H1 (cell line): Measurements from ENCODE around the gene DDX47. TPM values are rescaled to one million over a fixed set of nuclear protein-coding genes. Genes with fewer than 3 reads are reported as not detected.

Experiments
- CTCF ChIA-PET: fragments of 300-600 bp; sonication (Branson Sonifier 250); formaldehyde crosslinking; loops from one replicate; lab custom pipeline; 2021; ENCODE audit not compliant: partially characterized antibody; lab: Charles Lee
- POLR2A ChIA-PET: fragments of 300-600 bp; sonication (Branson Sonifier 250); formaldehyde crosslinking; loops from one replicate; lab custom pipeline; 2021; ENCODE audit warnings: inconsistent platforms; ENCODE audit not compliant: partially characterized antibody; lab: Charles Lee
- DNase-seq, 2 experiments: peaks; one replicate each; pipeline versions ENCODE4 v3.0.0 to v3.0.0-alpha.2; 2010 to 2022; ENCODE audit warnings: low spot score in 2 of 2, low read depth in 1 of 2, mixed read lengths in 1 of 2
- FAIRE-seq: peaks from 2 replicates; lab custom pipeline; 2011; peaks lifted over from hg19 to GRCh38; lab: Jason Lieb, UNC
- H2AFZ ChIP-seq: 2 replicates; pipeline ENCODE4 v1.8.1; 2012; ENCODE audit warnings: low read length, inconsistent platforms
- H2AK5ac ChIP-seq: 2 replicates; pipeline ENCODE4 v1.6.1; 2013; ENCODE audit warnings: low read depth, low read length
- H2BK120ac ChIP-seq: replicated peaks from 2 replicates; pipeline ENCODE3; 2013; ENCODE audit warnings: low read depth, low read length, inconsistent platforms
- H2BK12ac ChIP-seq: 2 replicates; pipeline ENCODE4 v1.6.1; 2013; ENCODE audit warnings: low read depth, low read length
- H2BK15ac ChIP-seq: 2 replicates; pipeline ENCODE4 v1.6.1; 2013; ENCODE audit warnings: low read length
- H2BK20ac ChIP-seq: 2 replicates; pipeline ENCODE4 v1.6.1; 2013; ENCODE audit warnings: low read length
- H2BK5ac ChIP-seq: 2 replicates; pipeline ENCODE4 v1.6.1; 2013; ENCODE audit warnings: low read depth, low read length
- H3K14ac ChIP-seq: 2 replicates; pipeline ENCODE4 v1.6.1; 2013; ENCODE audit warnings: inconsistent platforms; ENCODE audit not compliant: insufficient read length
- H3K18ac ChIP-seq: 2 replicates; pipeline ENCODE4 v1.6.1; 2013; ENCODE audit warnings: low read length; ENCODE audit errors: extremely low read depth
- H3K23ac ChIP-seq: 2 replicates; pipeline ENCODE4 v1.6.1; 2013; ENCODE audit warnings: inconsistent platforms; ENCODE audit not compliant: insufficient read length
- H3K23me2 ChIP-seq: 2 replicates; pipeline ENCODE4 v1.6.1; 2013; ENCODE audit warnings: low read depth, low read length
- H3K27ac ChIP-seq: 2 replicates; pipeline ENCODE4 v1.6.1; 2011; ENCODE audit warnings: low read depth, low read length, inconsistent platforms
- H3K27me3 ChIP-seq, 4 experiments: replicated peaks in 1 of 4; 1 replicate in 1 of 4; 2 replicates in 3 of 4; pipeline versions ENCODE4 v1.6.1 to v1.8.1; 2011 to 2013; ENCODE audit warnings: low read length in 3 of 4, mild to moderate bottlenecking in 3 of 4, inconsistent platforms in 2 of 4, mixed read lengths in 2 of 4, moderate library complexity in 1 of 4; ENCODE audit not compliant: control insufficient read depth in 3 of 4, insufficient read depth in 3 of 4; ENCODE audit errors: extremely low read depth in 1 of 4
- H3K36me3 ChIP-seq, 4 experiments: 2 replicates each; pipeline versions ENCODE4 v1.6.1 to v1.8.1; 2011 to 2013; ENCODE audit warnings: mild to moderate bottlenecking in 4 of 4, low read length in 3 of 4, moderate library complexity in 2 of 4, control low read depth in 1 of 4, inconsistent platforms in 1 of 4; ENCODE audit not compliant: insufficient read depth in 4 of 4, control insufficient read depth in 2 of 4
- H3K4ac ChIP-seq: replicated peaks from 2 replicates; pipeline ENCODE3; 2013; ENCODE audit warnings: low read length, low read depth, mixed read lengths, inconsistent platforms; ENCODE audit not compliant: insufficient read length
- H3K4me1 ChIP-seq, 4 experiments: replicated peaks in 1 of 4; 1 replicate in 1 of 4; 2 replicates in 3 of 4; pipeline versions ENCODE4 v1.6.1 to v1.8.1; 2011 to 2013; ENCODE audit warnings: low read length in 3 of 4, inconsistent platforms in 2 of 4, mixed read lengths in 1 of 4; ENCODE audit not compliant: insufficient read depth in 4 of 4, control insufficient read depth in 3 of 4
- H3K4me2 ChIP-seq, 2 experiments: 2 replicates each; pipeline versions ENCODE4 v1.6.1 to v1.8.1; 2011 to 2013; ENCODE audit warnings: low read depth in 2 of 2, low read length in 2 of 2, control low read depth in 1 of 2, inconsistent platforms in 1 of 2, mild to moderate bottlenecking in 1 of 2; ENCODE audit not compliant: insufficient read depth in 1 of 2
- H3K4me3 ChIP-seq, 4 experiments: fragments of 200-600, 300-600 bp in 1 of 4; sonication (generic), shearing (Covaris generic), sonication (Bioruptor Twin) in 1 of 4; 2 replicates each; pipeline versions ENCODE4 v1.5.1 to v1.8.1; 2011 to 2016; ENCODE audit warnings: low read length in 4 of 4, low read depth in 3 of 4, control low read depth in 2 of 4, inconsistent platforms in 2 of 4, mild to moderate bottlenecking in 2 of 4, mixed read lengths in 1 of 4, moderate library complexity in 1 of 4; ENCODE audit not compliant: insufficient read depth in 2 of 4; ENCODE audit errors: extremely low read depth in 1 of 4
- H3K56ac ChIP-seq: replicated peaks from 2 replicates; pipeline ENCODE3; 2013; ENCODE audit warnings: low read depth, mild to moderate bottlenecking, mixed read lengths, low read length, inconsistent platforms; ENCODE audit not compliant: insufficient read length
- H3K79me1 ChIP-seq: 2 replicates; pipeline ENCODE4 v1.6.1; 2013; ENCODE audit warnings: low read depth, low read length, control low read depth
- H3K79me2 ChIP-seq, 2 experiments: 2 replicates each; pipeline versions ENCODE4 v1.6.1 to v1.8.1; 2012 to 2013; ENCODE audit warnings: low read length in 2 of 2, mild to moderate bottlenecking in 2 of 2, inconsistent platforms in 1 of 2; ENCODE audit not compliant: insufficient read depth in 2 of 2, control insufficient read depth in 1 of 2
- H3K9ac ChIP-seq, 4 experiments: replicated peaks in 1 of 4; 1 replicate in 1 of 4; 2 replicates in 3 of 4; pipeline versions ENCODE4 v1.6.1 to v1.8.1; 2011 to 2013; ENCODE audit warnings: low read depth in 3 of 4, low read length in 3 of 4, control low read depth in 2 of 4, mild to moderate bottlenecking in 2 of 4, moderate library complexity in 2 of 4, inconsistent platforms in 1 of 4; ENCODE audit errors: extremely low read depth in 1 of 4
- H3K9me3 ChIP-seq, 2 experiments: 2 replicates each; pipeline versions ENCODE4 v1.6.1 to v1.8.1; 2012 to 2013; ENCODE audit warnings: mild to moderate bottlenecking in 2 of 2, moderate library complexity in 2 of 2, control low read depth in 1 of 2, inconsistent platforms in 1 of 2, low read depth in 1 of 2, low read length in 1 of 2, mixed read lengths in 1 of 2; ENCODE audit not compliant: insufficient read depth in 2 of 2
- H4K20me1 ChIP-seq, 2 experiments: replicated peaks in 1 of 2; 2 replicates each; pipeline versions ENCODE3 to v1.8.1; 2011 to 2013; ENCODE audit warnings: inconsistent platforms in 2 of 2, low read length in 2 of 2, mild to moderate bottlenecking in 1 of 2; ENCODE audit not compliant: insufficient read depth in 2 of 2, control insufficient read depth in 1 of 2
- H4K5ac ChIP-seq: 2 replicates; pipeline ENCODE4 v1.6.1; 2013; ENCODE audit warnings: low read length, low read depth, mixed read lengths, inconsistent platforms; ENCODE audit not compliant: insufficient read length
- H4K8ac ChIP-seq: 2 replicates; pipeline ENCODE4 v1.8.0; 2013; ENCODE audit warnings: mild to moderate bottlenecking, moderate library complexity, low read length, inconsistent platforms; ENCODE audit not compliant: insufficient read depth; ENCODE audit errors: extremely low read depth
- H4K91ac ChIP-seq: replicated peaks from 2 replicates; pipeline ENCODE3; 2013; ENCODE audit warnings: low read length, mixed read lengths, inconsistent platforms; ENCODE audit not compliant: insufficient read length
- WGBS, 2 experiments: shearing (Covaris generic) in 1 of 2; methylation state at CpG; one replicate each; pipeline versions ENCODE4 v1.1.6 to v1.1.7; 2013 to 2015; ENCODE audit warnings: low lambda C conversion rate in 2 of 2, mixed read lengths in 2 of 2, inconsistent platforms in 1 of 2, low coverage in 1 of 2, missing lambda C conversion rate in 1 of 2; ENCODE audit not compliant: insufficient replicate concordance in 2 of 2, insufficient coverage in 1 of 2, insufficient read length in 1 of 2; ENCODE audit errors: extremely low coverage in 1 of 2, missing lambda C conversion rate in 1 of 2; 5-methylcytosine and 5-hydroxymethylcytosine counted together
- polyA plus RNA-seq, 7 experiments: library from polyadenylated mRNA; depleted of rRNA in 3 of 7; stranded (reverse) in 5 of 7; unstranded in 2 of 7; fragments of >200 nt in 5 of 7; fragments of 200-250 nt in 2 of 7; gene quantifications; 1 replicate in 5 of 7; 2 replicates in 1 of 7; 4 replicates in 1 of 7; pipeline versions ENCODE4 v1.2.1 to v1.2.3, GENCODE V29; 2011 to 2013; ENCODE audit warnings: missing spikeins in 2 of 7, mixed read lengths in 2 of 7
- total RNA-seq: library from RNA; stranded (reverse); fragmentation: NEBNext Ultra II Directional; extraction: Animal tissue kit (Norgen Biotek cat#: 25700); gene quantifications from 2 replicates; pipeline ENCODE4 v1.2.1, GENCODE V29; 2021

DDX47 gene
- total and polyA plus RNA-seq, 2 of the 8 experiments (the other 6 are each of a cell fraction or from before 2014, with no cell fraction given): 54.4 to 74.2 TPM

- H3K56ac ChIP-seq: no peak overlapping the region
Observed at GRCh38 chr12:12779529-12779928, 33.6 kb upstream of the DDX47 start.

More at GRCh38 chr12:12779529-12779928, 33.6 kb upstream of the DDX47 start:
- POLR2A ChIA-PET: no interaction called here
- no peaks in the 10 kb centered on the region for H3K79me1 ChIP-seq
- no peak overlapping the region for H2BK20ac ChIP-seq
- CTCF ChIA-PET: interaction anchor here (1.0 to 1.7 kb wide), 2 partner anchors 9 to 43 kb away, joined by 4 to 6 read pairs; no protein-coding TSS in a partner anchor
- no peak overlapping the region for H3K4ac ChIP-seq
- no peak overlapping the region for H3K27ac ChIP-seq
- no peaks in the 10 kb centered on the region for H3K27me3 ChIP-seq
- WGBS, 2 experiments: 85% methylated on average over 3 of the region's 3 CpGs; no CpG with 5 or more reads in 1 of the 2 experiments
- H3K23me2 ChIP-seq: no peaks in the 10 kb centered on the region
- H4K5ac ChIP-seq: no peak overlapping the region
- no peaks in the 10 kb centered on the region for H4K20me1 ChIP-seq
- no peaks in the 10 kb centered on the region for H3K79me2 ChIP-seq
- no peak overlapping the region for H2BK15ac ChIP-seq
- H2AK5ac ChIP-seq: no peak overlapping the region
- DNase-seq (no peak), FAIRE-seq (no peak)
- H3K4me1 ChIP-seq: peaks cover 0 to under 1% (median 0%) of the 10 kb centered on the region in 4 experiments; a peak in 2 of 7 replicates
- no peak overlapping the region for H2AFZ ChIP-seq
- no peaks in the 10 kb centered on the region for H3K36me3 ChIP-seq
- H4K8ac ChIP-seq: no peak overlapping the region
- no peak overlapping the region for H2BK12ac ChIP-seq
- no peak overlapping the region for H4K91ac ChIP-seq
- no peak overlapping the region for H3K18ac ChIP-seq
- H3K23ac ChIP-seq: no peak overlapping the region
- H3K9ac ChIP-seq: no peak overlapping the region
- no peak overlapping the region for H2BK5ac ChIP-seq
- H3K4me3 ChIP-seq: no peak overlapping the region
- no peaks in the 10 kb centered on the region for H3K9me3 ChIP-seq
- H3K14ac ChIP-seq: no peak overlapping the region
- H3K4me2 ChIP-seq: no peak overlapping the region
- H2BK120ac ChIP-seq: no peak overlapping the region
